ENCODE data around the gene TMEM145.

GRCh38 chr19:42316223-42317211, 3.4 kb downstream of the TMEM145 start:
- TF ChIP-seq GATA1 (IDR thresholded peaks at IDR 0.05; ENCODE audit: low read depth, low read length): no peak
- TF ChIP-seq POLR2A (IDR thresholded peaks at IDR 0.05; ENCODE audit: low read length): no peak

Data from erythroblast (primary cell).